BLaER1 treated with 17β-estradiol and CSF1 and Interleukin-3, amounts not matched to agents 10 nM and 100 nM (cell line): ENCODE data around the gene TDRD9.
A peak's percentile ranks its signal among the peaks of the same experiment; 100 is the strongest.

Experiments used
- H3K27ac ChIP-seq, 11 experiments: shearing (Covaris generic); formaldehyde crosslinking; 2 replicates each; pipeline ENCODE4 v1.8.1; 2022
- H3K27me3 ChIP-seq, 11 experiments: shearing (Covaris generic); formaldehyde crosslinking; 2 replicates each; pipeline ENCODE4 v1.8.1; 2022
- H3K36me3 ChIP-seq, 11 experiments: shearing (Covaris generic); formaldehyde crosslinking; 2 replicates each; pipeline ENCODE4 v1.8.1; 2022
- H3K4me1 ChIP-seq, 10 experiments: shearing (Covaris generic); formaldehyde crosslinking; 2 replicates each; pipeline ENCODE4 v1.8.1; 2022
- H3K4me2 ChIP-seq, 11 experiments: shearing (Covaris generic); formaldehyde crosslinking; 2 replicates each; pipeline ENCODE4 v1.8.1; 2022
- H3K4me3 ChIP-seq, 10 experiments: shearing (Covaris generic); formaldehyde crosslinking; 2 replicates each; pipeline ENCODE4 v1.8.1; 2022
- H3K9ac ChIP-seq, 11 experiments: shearing (Covaris generic); formaldehyde crosslinking; 2 replicates each; pipeline ENCODE4 v1.8.1; 2022
- H3K9me3 ChIP-seq, 11 experiments: shearing (Covaris generic); formaldehyde crosslinking; replicated peaks in 1 of 11; 2 replicates each; pipeline ENCODE4 v1.8.1; 2022
- H4K20me1 ChIP-seq, 11 experiments: shearing (Covaris generic); formaldehyde crosslinking; 2 replicates each; pipeline ENCODE4 v1.8.1; 2022
- Cebpa-rat ChIP-seq, 11 experiments: shearing (Covaris generic); IDR thresholded peaks; 2 replicates each; pipeline ENCODE4 v1.8.1; 2022

TDRD9 gene

GRCh38 chr14:104091927-104092771, 163.9 kb downstream of the TDRD9 start:
- peaks cover 4 to 38% (median 28%) of the 10 kb centered on the region in 10 experiments; a peak in 18 of 20 replicates for H3K4me1 ChIP-seq
- H3K27me3 ChIP-seq = no peaks in the 10 kb centered on the region
- TF ChIP-seq Cebpa-rat (IDR thresholded peaks at IDR 0.05) = no peak
- H3K9ac ChIP-seq = peak overlapping the region in 1 of 11 experiments; percentile 33; a peak in 1 of 22 replicates
- H3K4me2 ChIP-seq = no peak overlapping the region
- peaks cover 3 to 28% (median 23%) of the 10 kb centered on the region in 11 experiments; a peak in 19 of 22 replicates for H3K9me3 ChIP-seq
- H3K4me3 ChIP-seq = no peak overlapping the region
- H3K36me3 ChIP-seq = no peaks in the 10 kb centered on the region
- H4K20me1 ChIP-seq = peaks cover 0 to 4% (median 0%) of the 10 kb centered on the region in 11 experiments; a peak in 2 of 22 replicates
- no peak overlapping the region for H3K27ac ChIP-seq

GRCh38 chr14:104092931-104093365, 164.7 kb downstream of the TDRD9 start:
- Histone ChIP-seq H4K20me1 (peaks cover 0 to 4% (median 0%) of the 10 kb centered on the region in 11 experiments; a peak in 2 of 22 replicates), H3K4me3 (no peak overlapping the region), H3K36me3 (no peaks in the 10 kb centered on the region), H3K27me3 (no peaks in the 10 kb centered on the region), H3K4me1 (peaks cover 1 to 38% (median 28%) of the 10 kb centered on the region in 10 experiments; a peak in 17 of 20 replicates), H3K4me2 (no peak overlapping the region), H3K9ac (no peak overlapping the region), H3K27ac (no peak overlapping the region), H3K9me3 (peaks cover 3 to 28% (median 23%) of the 10 kb centered on the region in 11 experiments; a peak in 19 of 22 replicates)
- TF ChIP-seq Cebpa-rat (IDR thresholded peaks at IDR 0.05) = no peak

GRCh38 chr14:104093366-104094055, 165.3 kb downstream of the TDRD9 start:
- H3K4me1 ChIP-seq = peaks cover 0 to 38% (median 28%) of the 10 kb centered on the region in 10 experiments; a peak in 16 of 20 replicates
- H4K20me1 ChIP-seq = peaks cover 0 to 4% (median 0%) of the 10 kb centered on the region in 11 experiments; a peak in 2 of 22 replicates
- no peaks in the 10 kb centered on the region for H3K27me3 ChIP-seq
- H3K4me2 ChIP-seq = no peak overlapping the region
- TF ChIP-seq Cebpa-rat (IDR thresholded peaks at IDR 0.05) = no peak
- no peaks in the 10 kb centered on the region for H3K36me3 ChIP-seq
- H3K9me3 ChIP-seq = peaks cover 3 to 28% (median 23%) of the 10 kb centered on the region in 11 experiments; a peak in 19 of 22 replicates
- no peak overlapping the region for H3K9ac ChIP-seq
- no peak overlapping the region for H3K4me3 ChIP-seq
- H3K27ac ChIP-seq = no peak overlapping the region

- Histone ChIP-seq H3K4me1 (peaks cover 0 to 42% (median 32%) of the 10 kb centered on the region in 10 experiments; a peak in 16 of 20 replicates), H3K9ac (no peak overlapping the region), H3K4me2 (no peak overlapping the region), H3K9me3 (peaks cover 3 to 28% (median 23%) of the 10 kb centered on the region in 11 experiments; a peak in 19 of 22 replicates), H4K20me1 (peaks cover 0 to 4% (median 0%) of the 10 kb centered on the region in 11 experiments; a peak in 2 of 22 replicates), H3K27me3 (no peaks in the 10 kb centered on the region), H3K4me3 (no peak overlapping the region), H3K27ac (no peak overlapping the region), H3K36me3 (no peaks in the 10 kb centered on the region)
- TF ChIP-seq Cebpa-rat (IDR thresholded peaks at IDR 0.05) = no peak
These were observed 165.9 kb downstream of the TDRD9 start for GRCh38 chr14:104094056-104094708.

GRCh38 chr14:104094709-104095425, 166.6 kb downstream of the TDRD9 start:
- Histone ChIP-seq H3K36me3 (no peaks in the 10 kb centered on the region), H3K27me3 (no peaks in the 10 kb centered on the region), H4K20me1 (peaks cover 0 to 4% (median 0%) of the 10 kb centered on the region in 11 experiments; a peak in 2 of 22 replicates), H3K27ac (no peak overlapping the region), H3K4me1 (peaks cover 0 to 48% (median 39%) of the 10 kb centered on the region in 10 experiments; a peak in 17 of 20 replicates), H3K9ac (no peak overlapping the region), H3K4me3 (no peak overlapping the region), H3K4me2 (no peak overlapping the region), H3K9me3 (peaks cover 3 to 28% (median 23%) of the 10 kb centered on the region in 11 experiments; a peak in 19 of 22 replicates)
- no peak for TF ChIP-seq Cebpa-rat (IDR thresholded peaks at IDR 0.05)

- Histone ChIP-seq H4K20me1 (peaks cover 0 to 10% (median 0%) of the 10 kb centered on the region in 11 experiments; a peak in 1 of 22 replicates), H3K27ac (peak overlapping the region in 2 of 11 experiments; percentile 32 to 44; a peak in 1 of 22 replicates), H3K36me3 (no peaks in the 10 kb centered on the region), H3K4me3 (no peak overlapping the region; a peak in 1 of 20 replicates), H3K4me1 (peaks cover under 1 to 56% (median 47%) of the 10 kb centered on the region in 10 experiments; a peak in 18 of 20 replicates), H3K9ac (no peak overlapping the region), H3K4me2 (0 out of 22 replicates have a peak overlapping the region, but pooled peaks of 1 of the 11 experiments have one; percentile 49), H3K9me3 (peaks cover 3 to 28% (median 23%) of the 10 kb centered on the region in 11 experiments; a peak in 19 of 22 replicates), H3K27me3 (no peaks in the 10 kb centered on the region)
- no peak for TF ChIP-seq Cebpa-rat (IDR thresholded peaks at IDR 0.05)
These were observed 167.4 kb downstream of the TDRD9 start for GRCh38 chr14:104095426-104096310.

- Histone ChIP-seq H3K9me3 (peaks cover 3 to 28% (median 23%) of the 10 kb centered on the region in 11 experiments; a peak in 19 of 22 replicates), H3K4me3 (no peak overlapping the region), H3K9ac (no peak overlapping the region), H3K27ac (peak overlapping the region in 3 of 11 experiments; percentile 32 to 44 (median 40); a peak in 4 of 22 replicates), H3K36me3 (no peaks in the 10 kb centered on the region), H4K20me1 (peaks cover 0 to 15% (median 0%) of the 10 kb centered on the region in 11 experiments; a peak in 1 of 22 replicates), H3K4me2 (peak overlapping the region in 9 of 11 experiments; percentile 10 to 75 (median 46); a peak in 16 of 22 replicates), H3K4me1 (peaks cover 7 to 63% (median 53%) of the 10 kb centered on the region in 10 experiments; a peak in 18 of 20 replicates), H3K27me3 (no peaks in the 10 kb centered on the region)
- TF ChIP-seq Cebpa-rat (IDR thresholded peaks at IDR 0.05) = no peak
These were observed 168.1 kb downstream of the TDRD9 start for GRCh38 chr14:104096318-104096717.
